ENCODE data around the gene SLC51A. TPM values are rescaled to one million over a fixed set of nuclear protein-coding genes. Genes with fewer than 3 reads are reported as not detected.
A peak's percentile ranks its signal among the peaks of the same experiment; 100 is the strongest.

Gene SLC51A
- total RNA-seq, 1 donor: not detected

- Histone ChIP-seq H3K4me1 (ENCODE audit: insufficient read depth, low read length) (no peaks in the 10 kb centered on the region), H2AFZ (ENCODE audit: low read length) (no peak overlapping the region), H3K36me3 (ENCODE audit: insufficient read depth, low read length) (no peaks in the 10 kb centered on the region), H4K20me1 (ENCODE audit: insufficient read depth, low read length) (no peaks in the 10 kb centered on the region), H3K4me2 (ENCODE audit: insufficient read depth, low read length) (no peak overlapping the region), H3K9me3 (ENCODE audit: low read depth, low read length) (no peaks in the 10 kb centered on the region), H3K79me2 (ENCODE audit: insufficient read depth, low read length) (no peaks in the 10 kb centered on the region), H3K4me3 (ENCODE audit: insufficient read depth, low read length) (no peak overlapping the region), H3K27me3 (ENCODE audit: insufficient read depth, low read length) (no peaks in the 10 kb centered on the region), H3K27ac (ENCODE audit: low read depth, low read length) (no peak overlapping the region)
- no peak for TF ChIP-seq CTCF (IDR thresholded peaks at IDR 0.05; ENCODE audit: extremely low read depth, low read depth, low read length)
- DNase-seq (ENCODE audit: insufficient read length, low spot score, missing footprints): peak; percentile 58
These were observed 22.4 kb upstream of the SLC51A start for GRCh38 chr3:196193736-196194541.

GRCh38 chr3:196194542-196194915 is 21.8 kb upstream of the SLC51A start:
- no peak overlapping the region for H3K4me2 ChIP-seq (ENCODE audit: insufficient read depth, low read length)
- no peak for DNase-seq (ENCODE audit: insufficient read length, low spot score, missing footprints)
- no peak overlapping the region for H2AFZ ChIP-seq (ENCODE audit: low read length)
- TF ChIP-seq CTCF (IDR thresholded peaks at IDR 0.05; ENCODE audit: extremely low read depth, low read depth, low read length): no peak
- H3K27ac ChIP-seq (ENCODE audit: low read depth, low read length): no peak overlapping the region
- no peaks in the 10 kb centered on the region for H3K79me2 ChIP-seq (ENCODE audit: insufficient read depth, low read length)
- H4K20me1 ChIP-seq (ENCODE audit: insufficient read depth, low read length): no peaks in the 10 kb centered on the region
- H3K4me1 ChIP-seq (ENCODE audit: insufficient read depth, low read length): no peaks in the 10 kb centered on the region
- no peaks in the 10 kb centered on the region for H3K27me3 ChIP-seq (ENCODE audit: insufficient read depth, low read length)
- H3K36me3 ChIP-seq (ENCODE audit: insufficient read depth, low read length): no peaks in the 10 kb centered on the region
- H3K4me3 ChIP-seq (ENCODE audit: insufficient read depth, low read length): no peak overlapping the region
- H3K9me3 ChIP-seq (ENCODE audit: low read depth, low read length): no peaks in the 10 kb centered on the region

GRCh38 chr3:196195664-196196265 is 20.6 kb upstream of the SLC51A start:
- Histone ChIP-seq H3K4me3 (ENCODE audit: insufficient read depth, low read length) (no peak overlapping the region), H3K27ac (ENCODE audit: low read depth, low read length) (no peak overlapping the region), H3K79me2 (ENCODE audit: insufficient read depth, low read length) (no peaks in the 10 kb centered on the region), H3K4me2 (ENCODE audit: insufficient read depth, low read length) (no peak overlapping the region), H3K9me3 (ENCODE audit: low read depth, low read length) (no peaks in the 10 kb centered on the region), H3K27me3 (ENCODE audit: insufficient read depth, low read length) (no peaks in the 10 kb centered on the region), H2AFZ (ENCODE audit: low read length) (no peak overlapping the region), H4K20me1 (ENCODE audit: insufficient read depth, low read length) (no peaks in the 10 kb centered on the region), H3K36me3 (ENCODE audit: insufficient read depth, low read length) (no peaks in the 10 kb centered on the region), H3K4me1 (ENCODE audit: insufficient read depth, low read length) (no peaks in the 10 kb centered on the region)
- DNase-seq (ENCODE audit: insufficient read length, low spot score, missing footprints): peak; percentile 73
- no peak for TF ChIP-seq CTCF (IDR thresholded peaks at IDR 0.05; ENCODE audit: extremely low read depth, low read depth, low read length)

GRCh38 chr3:196197524-196197923 is 18.8 kb upstream of the SLC51A start:
- Histone ChIP-seq H3K27ac (ENCODE audit: low read depth, low read length) (no peak overlapping the region), H3K4me1 (ENCODE audit: insufficient read depth, low read length) (no peaks in the 10 kb centered on the region), H3K4me3 (ENCODE audit: insufficient read depth, low read length) (no peak overlapping the region), H4K20me1 (ENCODE audit: insufficient read depth, low read length) (no peaks in the 10 kb centered on the region), H3K36me3 (ENCODE audit: insufficient read depth, low read length) (no peaks in the 10 kb centered on the region), H3K9me3 (ENCODE audit: low read depth, low read length) (no peaks in the 10 kb centered on the region), H3K27me3 (ENCODE audit: insufficient read depth, low read length) (no peaks in the 10 kb centered on the region), H3K79me2 (ENCODE audit: insufficient read depth, low read length) (no peaks in the 10 kb centered on the region), H3K4me2 (ENCODE audit: insufficient read depth, low read length) (no peak overlapping the region), H2AFZ (ENCODE audit: low read length) (no peak overlapping the region)
- no peak for TF ChIP-seq CTCF (IDR thresholded peaks at IDR 0.05; ENCODE audit: extremely low read depth, low read depth, low read length)
- DNase-seq (ENCODE audit: insufficient read length, low spot score, missing footprints): peak; percentile 49
